Activated naive CD4-positive, alpha-beta T cell treated with anti-CD3 and anti-CD28 coated beads for 36 hours (primary cell): Measurements from ENCODE around the gene UBE2H. TPM values are rescaled to one million over a fixed set of nuclear protein-coding genes. Genes with fewer than 3 reads are reported as not detected.

ENCODE experiments used
- CTCF ChIA-PET: fragments of 350-600 bp; sonication (Branson Sonifier 250); formaldehyde crosslinking; loops from one replicate; lab custom pipeline; 2021; ENCODE audit warnings: antibody characterized with exemption; lab: Charles Lee
- DNase-seq: peaks from one replicate; pipeline ENCODE4 v3.0.0-alpha.2; 2020
- H3K27ac Mint-ChIP-seq: one replicate; pipeline ENCODE4 v1.8.0; 2021; ENCODE audit warnings: mild to moderate bottlenecking, mixed read lengths
- H3K27me3 Mint-ChIP-seq: one replicate; pipeline ENCODE4 v1.8.0; 2021; ENCODE audit warnings: low read depth, mixed read lengths
- H3K36me3 Mint-ChIP-seq: one replicate; pipeline ENCODE4 v1.8.0; 2021; ENCODE audit warnings: low read depth, mixed read lengths
- H3K4me1 Mint-ChIP-seq: one replicate; pipeline ENCODE4 v1.8.0; 2021; ENCODE audit warnings: low read depth, mixed read lengths
- H3K4me3 Mint-ChIP-seq: one replicate; pipeline ENCODE4 v1.8.0; 2021; ENCODE audit warnings: mild to moderate bottlenecking, moderate library complexity, mixed read lengths
- H3K9me3 Mint-ChIP-seq: one replicate; pipeline ENCODE4 v1.8.0; 2021; ENCODE audit warnings: mixed read lengths
- intact Hi-C: fragments of 100-400 bp; cut with micrococcal nuclease; formaldehyde crosslinking; loops from one replicate; pipeline ENCODE4 v1.15.1; 2023
- total RNA-seq, 2 experiments: library from RNA; stranded (reverse); gene quantifications; one replicate each; pipeline ENCODE4 v1.2.3, GENCODE V29; 2021

Gene UBE2H
- total RNA-seq, 2 experiments from 2014 or later, result 33.4 to 37.6 TPM

- no peaks in the 10 kb centered on the region for H3K27me3 Mint-ChIP-seq
- intact Hi-C loops, result no loop called here
- no peak for DNase-seq
- H3K36me3 Mint-ChIP-seq, result peaks cover 9% of the 10 kb centered on the region
- H3K9me3 Mint-ChIP-seq, result no peaks in the 10 kb centered on the region
- CTCF ChIA-PET, result interaction anchor here (0.6 kb wide), 1 partner anchor 1299 kb away, joined by 7 read pairs; no protein-coding TSS in a partner anchor
- H3K4me3 Mint-ChIP-seq, result no peak overlapping the region
- H3K4me1 Mint-ChIP-seq, result peaks cover 30% of the 10 kb centered on the region
- no peak overlapping the region for H3K27ac Mint-ChIP-seq
Measured at GRCh38 chr7:129924602-129925001, 28.2 kb downstream of the UBE2H start.

- DNase-seq, result no peak
- no peak overlapping the region for H3K27ac Mint-ChIP-seq
- intact Hi-C loops, result loop anchor here (2.0 kb wide), 1 partner anchor 25 kb away; no protein-coding TSS in a partner anchor
- H3K36me3 Mint-ChIP-seq, result peaks cover 6% of the 10 kb centered on the region
- H3K27me3 Mint-ChIP-seq, result no peaks in the 10 kb centered on the region
- CTCF ChIA-PET, result interaction anchor here (0.6 kb wide), 1 partner anchor 22 kb away, joined by 4 read pairs; no protein-coding TSS in a partner anchor
- H3K4me3 Mint-ChIP-seq, result no peak overlapping the region
- H3K4me1 Mint-ChIP-seq, result peaks cover 37% of the 10 kb centered on the region
- no peaks in the 10 kb centered on the region for H3K9me3 Mint-ChIP-seq
Measured at GRCh38 chr7:129923709-129924108, 29.1 kb downstream of the UBE2H start.

GRCh38 chr7:129919492-129919891 is 33.3 kb downstream of the UBE2H start:
- no peak overlapping the region for H3K4me3 Mint-ChIP-seq
- no peak overlapping the region for H3K27ac Mint-ChIP-seq
- H3K27me3 Mint-ChIP-seq, result no peaks in the 10 kb centered on the region
- peaks cover 63% of the 10 kb centered on the region for H3K4me1 Mint-ChIP-seq
- peaks cover 4% of the 10 kb centered on the region for H3K36me3 Mint-ChIP-seq
- intact Hi-C loops, result no loop called here
- CTCF ChIA-PET, result interaction anchor here (1.2 kb wide), 1 partner anchor 16 kb away, joined by 4 read pairs; no protein-coding TSS in a partner anchor
- DNase-seq, result no peak
- no peaks in the 10 kb centered on the region for H3K9me3 Mint-ChIP-seq

GRCh38 chr7:129918922-129919321 is 33.8 kb downstream of the UBE2H start:
- intact Hi-C loops, result no loop called here
- CTCF ChIA-PET, result interaction anchor here (0.7 to 1.2 kb wide), 2 partner anchors 16 to 44 kb away, joined by 4 read pairs; no protein-coding TSS in a partner anchor

GRCh38 chr7:129917934-129918333 is 34.8 kb downstream of the UBE2H start:
- Mint-ChIP-seq H3K4me3 (no peak overlapping the region), H3K27me3 (no peaks in the 10 kb centered on the region), H3K36me3 (peaks cover 4% of the 10 kb centered on the region), H3K4me1 (peaks cover 58% of the 10 kb centered on the region), H3K27ac (no peak overlapping the region), H3K9me3 (no peaks in the 10 kb centered on the region)
- CTCF ChIA-PET, result interaction anchor here (0.7 kb wide), 2 partner anchors 43 to 94 kb away, joined by 3 to 4 read pairs; no protein-coding TSS in a partner anchor
- no peak for DNase-seq
- intact Hi-C loops, result no loop called here

More at GRCh38 chr7:129918922-129919321, 33.8 kb downstream of the UBE2H start:
- peaks cover 61% of the 10 kb centered on the region for H3K4me1 Mint-ChIP-seq
- no peak overlapping the region for H3K27ac Mint-ChIP-seq
- H3K4me3 Mint-ChIP-seq, result no peak overlapping the region
- no peaks in the 10 kb centered on the region for H3K27me3 Mint-ChIP-seq
- DNase-seq, result no peak
- peaks cover 4% of the 10 kb centered on the region for H3K36me3 Mint-ChIP-seq
- no peaks in the 10 kb centered on the region for H3K9me3 Mint-ChIP-seq

GRCh38 chr7:129914536-129915272 is 38.1 kb downstream of the UBE2H start:
- Mint-ChIP-seq H3K4me1 (peaks cover 69% of the 10 kb centered on the region), H3K9me3 (no peaks in the 10 kb centered on the region), H3K27me3 (no peaks in the 10 kb centered on the region), H3K36me3 (peaks cover 10% of the 10 kb centered on the region), H3K4me3 (no peak overlapping the region), H3K27ac (peak overlapping the region; percentile 16)
- peak; percentile 29 for DNase-seq
- intact Hi-C loops, result loop anchor here (1.0 kb wide), 1 partner anchor 7 kb away; no protein-coding TSS in a partner anchor
- CTCF ChIA-PET, result interaction anchor here (0.6 to 0.7 kb wide), 2 partner anchors 27 to 37 kb away, joined by 3 read pairs; no protein-coding TSS in a partner anchor

GRCh38 chr7:129913428-129913827 is 39.3 kb downstream of the UBE2H start:
- Mint-ChIP-seq H3K27me3 (no peaks in the 10 kb centered on the region), H3K4me3 (no peak overlapping the region), H3K36me3 (peaks cover 11% of the 10 kb centered on the region), H3K4me1 (peaks cover 70% of the 10 kb centered on the region), H3K9me3 (no peaks in the 10 kb centered on the region), H3K27ac (no peak overlapping the region)
- CTCF ChIA-PET, result interaction anchor here (0.5 kb wide), 1 partner anchor 34 kb away, joined by 3 read pairs; no protein-coding TSS in a partner anchor
- intact Hi-C loops, result no loop called here
- no peak for DNase-seq

- intact Hi-C loops, result no loop called here
- no peaks in the 10 kb centered on the region for H3K27me3 Mint-ChIP-seq
- H3K4me1 Mint-ChIP-seq, result peaks cover 73% of the 10 kb centered on the region
- H3K27ac Mint-ChIP-seq, result no peak overlapping the region
- no peaks in the 10 kb centered on the region for H3K9me3 Mint-ChIP-seq
- no peak for DNase-seq
- peaks cover 11% of the 10 kb centered on the region for H3K36me3 Mint-ChIP-seq
- no peak overlapping the region for H3K4me3 Mint-ChIP-seq
- CTCF ChIA-PET, result no interaction called here
Measured at GRCh38 chr7:129911790-129912189, 41.0 kb downstream of the UBE2H start.

GRCh38 chr7:129909669-129910068 is 43.1 kb downstream of the UBE2H start:
- Mint-ChIP-seq H3K9me3 (no peaks in the 10 kb centered on the region), H3K36me3 (peaks cover 17% of the 10 kb centered on the region), H3K4me3 (no peak overlapping the region), H3K4me1 (peaks cover 72% of the 10 kb centered on the region), H3K27ac (no peak overlapping the region), H3K27me3 (no peaks in the 10 kb centered on the region)
- CTCF ChIA-PET, result no interaction called here
- intact Hi-C loops, result loop anchor here (2.0 to 5.0 kb wide), 4 partner anchors 15 to 78 kb away; no protein-coding TSS in a partner anchor
- DNase-seq, result no peak

GRCh38 chr7:129908181-129908580 is 44.6 kb downstream of the UBE2H start:
- no peak for DNase-seq
- H3K4me3 Mint-ChIP-seq, result no peak overlapping the region
- H3K9me3 Mint-ChIP-seq, result no peaks in the 10 kb centered on the region
- peaks cover 73% of the 10 kb centered on the region for H3K4me1 Mint-ChIP-seq
- CTCF ChIA-PET, result interaction anchor here (0.5 kb wide), 1 partner anchor 32 kb away, joined by 4 read pairs; no protein-coding TSS in a partner anchor
- no peaks in the 10 kb centered on the region for H3K27me3 Mint-ChIP-seq
- H3K27ac Mint-ChIP-seq, result peak overlapping the region; percentile 33
- H3K36me3 Mint-ChIP-seq, result peaks cover 19% of the 10 kb centered on the region
- intact Hi-C loops, result loop anchor here (1.0 to 5.0 kb wide), 5 partner anchors 13 to 79 kb away; no protein-coding TSS in a partner anchor

- CTCF ChIA-PET, result interaction anchor here (1.1 kb wide), 1 partner anchor 9 kb away, joined by 4 read pairs; no protein-coding TSS in a partner anchor
- H3K36me3 Mint-ChIP-seq, result peaks cover 19% of the 10 kb centered on the region
- H3K4me1 Mint-ChIP-seq, result peaks cover 77% of the 10 kb centered on the region
- no peak for DNase-seq
- intact Hi-C loops, result loop anchor here (1.0 to 5.0 kb wide), 3 partner anchors 8 to 80 kb away; no protein-coding TSS in a partner anchor
- no peaks in the 10 kb centered on the region for H3K27me3 Mint-ChIP-seq
- H3K27ac Mint-ChIP-seq, result peak overlapping the region; percentile 76
- H3K9me3 Mint-ChIP-seq, result no peaks in the 10 kb centered on the region
- H3K4me3 Mint-ChIP-seq, result no peak overlapping the region
Measured at GRCh38 chr7:129907122-129907736, 45.5 kb downstream of the UBE2H start.

GRCh38 chr7:129906700-129907099 is 46.1 kb downstream of the UBE2H start:
- no peak for DNase-seq
- Mint-ChIP-seq H3K9me3 (no peaks in the 10 kb centered on the region), H3K4me3 (no peak overlapping the region), H3K36me3 (peaks cover 19% of the 10 kb centered on the region), H3K27me3 (no peaks in the 10 kb centered on the region), H3K27ac (peak overlapping the region; percentile 76), H3K4me1 (peaks cover 75% of the 10 kb centered on the region)
- CTCF ChIA-PET, result interaction anchor here (1.1 kb wide), 1 partner anchor 9 kb away, joined by 4 read pairs; no protein-coding TSS in a partner anchor
- intact Hi-C loops, result loop anchor here (1.0 to 5.0 kb wide), 4 partner anchors 9 to 104 kb away; no protein-coding TSS in a partner anchor
